ENCODE measurements around the gene ADD2. TPM values are rescaled to one million over a fixed set of nuclear protein-coding genes. Genes with fewer than 3 reads are reported as not detected.
A peak's percentile ranks its signal among the peaks of the same experiment; 100 is the strongest.

ADD2 gene
- total RNA-seq, 1 experiment from 2014 or later, result 5.6 TPM

DNA sequence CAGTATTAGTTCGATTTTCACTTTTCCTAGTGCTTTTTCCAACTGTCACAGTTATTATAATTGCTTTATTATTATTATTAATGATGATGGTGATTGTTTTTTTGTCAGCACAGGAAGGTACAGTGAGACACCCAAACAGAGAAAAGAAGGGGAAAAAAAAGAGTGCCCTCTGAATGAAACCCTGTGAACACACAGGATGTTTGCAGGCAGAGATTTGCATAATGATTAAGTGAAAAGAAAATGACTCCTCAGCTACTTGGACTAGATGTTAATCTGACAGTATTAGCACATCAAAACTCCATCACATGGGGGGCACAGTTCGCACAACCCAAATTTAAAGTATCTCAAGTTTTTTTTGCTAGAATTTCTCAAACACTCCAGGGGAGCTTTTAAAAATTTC lies 32.9 kb downstream of the ADD2 start:
- no peak overlapping the region for H3K4me3 ChIP-seq (ENCODE audit: low read depth, low read length, poor library complexity, severe bottlenecking)
- peak; percentile 13 for DNase-seq (ENCODE audit: low spot score)
- intact Hi-C loops (cut with micrococcal nuclease; ENCODE audit: unreplicated experiment), result no loop called here
- CTCF ChIA-PET, result no interaction called here
- H3K4me1 ChIP-seq (ENCODE audit: insufficient read depth, low read length, poor library complexity, severe bottlenecking), result peaks cover 3% of the 10 kb centered on the region
- no TSS peak for BruUV-seq (replicated peaks)
- TF ChIP-seq, protein P1, sequence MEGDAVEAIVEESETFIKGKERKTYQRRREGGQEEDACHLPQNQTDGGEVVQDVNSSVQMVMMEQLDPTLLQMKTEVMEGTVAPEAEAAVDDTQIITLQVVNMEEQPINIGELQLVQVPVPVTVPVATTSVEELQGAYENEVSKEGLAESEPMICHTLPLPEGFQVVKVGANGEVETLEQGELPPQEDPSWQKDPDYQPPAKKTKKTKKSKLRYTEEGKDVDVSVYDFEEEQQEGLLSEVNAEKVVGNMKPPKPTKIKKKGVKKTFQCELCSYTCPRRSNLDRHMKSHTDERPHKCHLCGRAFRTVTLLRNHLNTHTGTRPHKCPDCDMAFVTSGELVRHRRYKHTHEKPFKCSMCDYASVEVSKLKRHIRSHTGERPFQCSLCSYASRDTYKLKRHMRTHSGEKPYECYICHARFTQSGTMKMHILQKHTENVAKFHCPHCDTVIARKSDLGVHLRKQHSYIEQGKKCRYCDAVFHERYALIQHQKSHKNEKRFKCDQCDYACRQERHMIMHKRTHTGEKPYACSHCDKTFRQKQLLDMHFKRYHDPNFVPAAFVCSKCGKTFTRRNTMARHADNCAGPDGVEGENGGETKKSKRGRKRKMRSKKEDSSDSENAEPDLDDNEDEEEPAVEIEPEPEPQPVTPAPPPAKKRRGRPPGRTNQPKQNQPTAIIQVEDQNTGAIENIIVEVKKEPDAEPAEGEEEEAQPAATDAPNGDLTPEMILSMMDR (conservative IDR thresholded peaks at IDR 0.05; ENCODE audit: low read depth, low read length), result no peak
- TF ChIP-seq EZH2 (IDR thresholded peaks at IDR 0.05; ENCODE audit: borderline replicate concordance, low read depth, low read length, poor library complexity, severe bottlenecking), result no peak
- POLR2A ChIA-PET (ENCODE audit: low non-redundant PET), result no interaction called here
- H3K27ac ChIP-seq (ENCODE audit: low read depth, low read length, poor library complexity, severe bottlenecking), result no peak overlapping the region
- H3K27me3 ChIP-seq (replicated peaks; ENCODE audit: insufficient read depth, low read depth, low read length, poor library complexity), result no peaks in the 10 kb centered on the region
- H3K9me3 ChIP-seq (ENCODE audit: low read depth, low read length, poor library complexity, severe bottlenecking), result no peaks in the 10 kb centered on the region
- no peaks in the 10 kb centered on the region for H3K36me3 ChIP-seq (ENCODE audit: insufficient read depth, low read length, poor library complexity, severe bottlenecking)

DNA sequence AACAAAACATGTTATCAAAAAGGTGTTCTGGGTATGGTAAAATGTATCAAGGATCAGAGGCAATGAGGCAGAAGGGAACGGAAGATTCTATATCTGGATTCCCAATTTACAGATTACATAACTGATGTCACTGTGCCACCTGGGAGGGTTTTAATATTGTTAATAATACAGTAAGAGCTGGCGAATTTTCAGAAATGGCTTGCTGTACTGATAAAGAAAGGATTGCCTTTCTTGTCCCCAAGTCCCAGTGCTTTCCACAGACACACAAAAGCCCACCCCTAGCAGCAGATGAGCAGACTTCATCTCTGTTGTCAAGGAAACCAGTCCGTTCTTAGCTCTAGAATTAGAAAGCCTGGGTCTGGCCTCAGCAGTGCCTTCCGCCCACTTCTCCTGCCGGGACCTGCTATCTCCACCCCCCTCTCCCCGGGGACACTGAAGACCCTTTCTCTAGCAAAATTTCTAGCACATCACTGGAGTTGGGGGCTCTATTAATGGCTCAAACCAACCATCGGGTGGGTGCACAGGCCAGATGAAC lies 34.3 kb downstream of the ADD2 start:
- H3K9me3 ChIP-seq (ENCODE audit: low read depth, low read length, poor library complexity, severe bottlenecking), result no peaks in the 10 kb centered on the region
- peaks cover 3% of the 10 kb centered on the region for H3K4me1 ChIP-seq (ENCODE audit: insufficient read depth, low read length, poor library complexity, severe bottlenecking)
- H3K27ac ChIP-seq (ENCODE audit: low read depth, low read length, poor library complexity, severe bottlenecking), result no peak overlapping the region
- ChIA-PET CTCF (no interaction called here), POLR2A (ENCODE audit: low non-redundant PET) (no interaction called here)
- H3K4me3 ChIP-seq (ENCODE audit: low read depth, low read length, poor library complexity, severe bottlenecking), result no peak overlapping the region
- intact Hi-C loops (cut with micrococcal nuclease; ENCODE audit: unreplicated experiment), result no loop called here
- no peaks in the 10 kb centered on the region for H3K27me3 ChIP-seq (replicated peaks; ENCODE audit: insufficient read depth, low read depth, low read length, poor library complexity)
- BruUV-seq (replicated peaks), result no TSS peak
- DNase-seq (ENCODE audit: low spot score), result no peak
- no peaks in the 10 kb centered on the region for H3K36me3 ChIP-seq (ENCODE audit: insufficient read depth, low read length, poor library complexity, severe bottlenecking)
- no peak for TF ChIP-seq EZH2 (IDR thresholded peaks at IDR 0.05; ENCODE audit: borderline replicate concordance, low read depth, low read length, poor library complexity, severe bottlenecking)
- TF ChIP-seq, protein P1 (conservative IDR thresholded peaks at IDR 0.05; ENCODE audit: low read depth, low read length), result no peak

DNA sequence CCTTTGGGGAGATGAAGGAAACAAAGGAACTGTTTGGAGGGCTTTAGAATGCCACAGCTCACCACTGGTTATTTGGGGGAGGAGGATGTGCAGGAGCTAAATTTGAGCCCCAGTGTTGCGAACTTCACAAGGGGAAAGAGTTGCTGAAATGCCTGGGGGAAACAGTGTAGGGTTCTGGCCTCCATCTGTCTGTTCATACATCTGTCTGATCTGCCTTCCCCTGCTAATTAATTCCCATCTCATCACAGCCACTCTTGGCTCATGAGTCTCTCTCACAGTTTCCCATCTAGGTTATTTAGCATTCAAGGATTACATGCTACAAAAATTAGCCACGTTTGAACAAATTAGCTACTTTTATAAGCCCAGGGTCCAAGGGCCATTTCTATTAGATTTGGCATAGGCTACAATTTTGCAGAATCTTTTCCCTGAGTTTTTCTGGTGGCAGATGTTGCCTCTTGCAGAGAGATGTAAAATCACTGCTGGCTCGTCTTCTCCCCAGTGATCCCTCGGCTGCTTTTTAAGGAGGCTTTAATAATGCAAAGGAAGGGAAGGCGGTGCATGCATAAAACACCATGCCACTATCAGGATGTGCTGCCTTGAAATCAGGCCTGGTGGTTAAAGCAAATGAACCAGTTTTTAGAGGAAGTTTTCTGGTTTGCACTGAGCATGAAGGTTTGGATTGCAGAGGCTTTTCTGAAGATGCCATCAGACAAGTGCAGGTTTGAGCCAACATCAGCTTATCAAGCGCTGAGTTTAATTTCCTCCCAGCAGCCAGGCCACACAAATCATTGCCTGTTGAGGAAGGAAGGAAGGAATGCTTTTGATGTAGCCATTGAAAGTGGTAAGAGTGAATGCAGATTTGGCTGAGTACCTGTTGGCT lies 35.0 kb downstream of the ADD2 start:
- no peaks in the 10 kb centered on the region for H3K27me3 ChIP-seq (replicated peaks; ENCODE audit: insufficient read depth, low read depth, low read length, poor library complexity)
- H3K9me3 ChIP-seq (ENCODE audit: low read depth, low read length, poor library complexity, severe bottlenecking), result no peaks in the 10 kb centered on the region
- H3K36me3 ChIP-seq (ENCODE audit: insufficient read depth, low read length, poor library complexity, severe bottlenecking), result no peaks in the 10 kb centered on the region
- no peak overlapping the region for H3K27ac ChIP-seq (ENCODE audit: low read depth, low read length, poor library complexity, severe bottlenecking)
- CTCF ChIA-PET, result no interaction called here
- H3K4me3 ChIP-seq (ENCODE audit: low read depth, low read length, poor library complexity, severe bottlenecking), result no peak overlapping the region
- intact Hi-C loops (cut with micrococcal nuclease; ENCODE audit: unreplicated experiment), result no loop called here
- POLR2A ChIA-PET (ENCODE audit: low non-redundant PET), result no interaction called here
- no TSS peak for BruUV-seq (replicated peaks)
- no peak for TF ChIP-seq EZH2 (IDR thresholded peaks at IDR 0.05; ENCODE audit: borderline replicate concordance, low read depth, low read length, poor library complexity, severe bottlenecking)
- TF ChIP-seq, protein P1 (conservative IDR thresholded peaks at IDR 0.05; ENCODE audit: low read depth, low read length), result no peak
- H3K4me1 ChIP-seq (ENCODE audit: insufficient read depth, low read length, poor library complexity, severe bottlenecking), result peaks cover 3% of the 10 kb centered on the region
- no peak for DNase-seq (ENCODE audit: low spot score)
